BLaER1 (cell line): ENCODE data around the gene BCLAF1.
A peak's percentile ranks its signal among the peaks of the same experiment; 100 is the strongest.
"Not testable (repeated sequence)": the region's sequence is repeated elsewhere in the genome, so short reads cannot be mapped to it uniquely, and the experiment has no call there.

Source experiments
- H3K27ac ChIP-seq: shearing (Covaris generic); formaldehyde crosslinking; 2 replicates; pipeline ENCODE4 v1.8.1; 2022
- H3K27me3 ChIP-seq: shearing (Covaris generic); formaldehyde crosslinking; 2 replicates; pipeline ENCODE4 v1.8.1; 2022
- H3K36me3 ChIP-seq: shearing (Covaris generic); formaldehyde crosslinking; 2 replicates; pipeline ENCODE4 v1.8.1; 2022
- H3K4me1 ChIP-seq: shearing (Covaris generic); formaldehyde crosslinking; 2 replicates; pipeline ENCODE4 v1.8.1; 2022
- H3K4me2 ChIP-seq: shearing (Covaris generic); formaldehyde crosslinking; 2 replicates; pipeline ENCODE4 v1.8.1; 2022
- H3K4me3 ChIP-seq: shearing (Covaris generic); formaldehyde crosslinking; 2 replicates; pipeline ENCODE4 v1.8.1; 2022
- H3K9ac ChIP-seq: shearing (Covaris generic); formaldehyde crosslinking; 2 replicates; pipeline ENCODE4 v1.8.1; 2022
- H3K9me3 ChIP-seq: shearing (Covaris generic); formaldehyde crosslinking; 2 replicates; pipeline ENCODE4 v1.8.1; 2022
- H4K20me1 ChIP-seq: shearing (Covaris generic); formaldehyde crosslinking; 2 replicates; pipeline ENCODE4 v1.8.1; 2022
- Cebpa-rat ChIP-seq: shearing (Covaris generic); IDR thresholded peaks from 2 replicates; pipeline ENCODE4 v1.8.1; 2022

Gene BCLAF1

DNA sequence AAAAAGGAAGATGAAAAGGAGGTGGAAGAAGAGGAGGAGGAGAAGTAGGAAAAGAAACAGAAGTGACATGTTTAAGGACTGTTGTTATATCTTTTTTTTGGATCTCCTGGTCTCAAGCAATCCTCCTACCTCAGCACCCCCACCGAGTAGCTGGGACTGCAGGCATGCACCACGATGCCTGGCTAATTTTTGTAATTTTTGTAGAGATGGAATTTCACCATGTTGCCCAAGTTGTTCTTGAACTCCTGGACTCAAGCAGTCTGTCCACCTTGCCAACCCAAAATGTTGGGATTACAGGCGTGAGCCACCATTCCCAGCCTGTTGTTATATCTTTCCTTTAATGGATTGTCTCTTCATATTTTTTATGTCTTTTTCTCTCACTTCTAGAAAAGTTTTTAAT lies 19.5 kb upstream of the BCLAF1 start:
- Histone ChIP-seq H3K27me3 (no peaks in the 10 kb centered on the region), H4K20me1 (no peaks in the 10 kb centered on the region), H3K9ac (no peak overlapping the region), H3K9me3 (no peaks in the 10 kb centered on the region), H3K4me1 (no peaks in the 10 kb centered on the region), H3K27ac (no peak overlapping the region), H3K4me3 (no peak overlapping the region), H3K36me3 (no peaks in the 10 kb centered on the region), H3K4me2 (no peak overlapping the region)
- TF ChIP-seq Cebpa-rat: no peak

DNA sequence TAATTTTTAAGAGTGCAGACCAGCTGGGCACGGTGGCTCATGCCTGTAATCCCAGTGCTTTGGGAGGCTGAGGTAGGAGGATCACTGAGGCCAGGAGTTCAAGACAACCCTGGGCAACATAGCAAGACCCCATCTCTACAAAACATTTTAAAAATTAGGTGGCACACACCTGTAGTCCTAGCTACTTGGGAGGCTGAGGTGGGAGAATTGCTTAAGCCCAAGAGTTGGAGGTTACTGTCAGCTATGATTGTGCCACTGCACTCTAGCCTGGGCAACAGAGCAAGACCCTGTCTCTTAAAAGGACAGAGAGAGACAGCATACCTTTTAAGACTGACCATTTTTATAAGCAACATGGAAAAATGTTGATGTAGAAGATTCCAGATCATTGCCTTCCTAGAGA lies 18.8 kb upstream of the BCLAF1 start:
- not testable (repeated sequence) for H4K20me1 ChIP-seq, H3K4me2 ChIP-seq, H3K4me1 ChIP-seq, H3K36me3 ChIP-seq, H3K9ac ChIP-seq, H3K4me3 ChIP-seq, H3K27me3 ChIP-seq, H3K9me3 ChIP-seq, H3K27ac ChIP-seq

DNA sequence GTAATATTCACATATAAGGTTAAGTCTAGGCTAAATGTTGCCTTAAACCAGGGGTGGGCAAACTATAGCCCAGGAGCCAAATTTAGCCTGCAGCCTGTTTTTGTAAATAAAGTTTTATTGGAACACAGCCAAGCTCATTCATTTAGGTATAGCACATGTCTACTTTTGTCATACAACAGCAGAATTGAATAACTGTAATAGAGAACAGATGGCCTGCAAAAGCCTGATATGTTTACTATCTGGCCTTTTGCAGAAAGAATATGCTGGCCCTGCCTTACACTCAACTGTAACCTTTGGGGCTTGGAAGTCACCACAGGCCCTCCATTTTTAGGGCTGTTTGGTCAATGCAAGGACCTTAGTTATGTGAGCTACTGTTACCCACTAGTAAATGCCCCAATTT lies 17.7 kb upstream of the BCLAF1 start:
- no peak for TF ChIP-seq Cebpa-rat
- Histone ChIP-seq H3K4me2 (no peak overlapping the region), H3K36me3 (no peaks in the 10 kb centered on the region)

DNA sequence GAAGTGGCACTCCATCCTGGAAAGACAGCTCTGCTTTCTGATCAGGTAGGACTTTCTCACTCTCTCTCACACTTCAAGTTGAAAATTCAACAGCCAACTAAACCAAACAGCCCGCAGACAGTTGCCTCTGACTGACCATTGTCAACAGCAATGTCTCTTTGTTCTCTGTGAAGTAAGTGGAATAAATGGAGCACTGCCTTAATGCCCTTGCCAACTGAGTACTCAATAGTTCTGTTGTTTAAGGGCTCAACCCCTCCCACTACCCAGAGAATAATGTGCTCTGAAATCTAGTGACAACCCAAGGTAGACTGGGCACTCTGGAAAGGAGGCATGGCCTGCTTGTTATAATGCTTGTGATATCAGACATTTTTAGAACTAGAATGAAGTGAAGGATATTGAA lies 16.8 kb upstream of the BCLAF1 start:
- Histone ChIP-seq H3K4me3 (no peak overlapping the region), H3K36me3 (no peaks in the 10 kb centered on the region), H4K20me1 (no peaks in the 10 kb centered on the region), H3K4me2 (no peak overlapping the region), H3K9me3 (no peaks in the 10 kb centered on the region), H3K9ac (no peak overlapping the region), H3K4me1 (no peaks in the 10 kb centered on the region), H3K27me3 (no peaks in the 10 kb centered on the region), H3K27ac (no peak overlapping the region)
- no peak for TF ChIP-seq Cebpa-rat

More for the DNA sequence above, 17.7 kb upstream of the BCLAF1 start:
- no peak overlapping the region for H3K9ac ChIP-seq
- no peak overlapping the region for H3K27ac ChIP-seq
- no peaks in the 10 kb centered on the region for H3K4me1 ChIP-seq
- H4K20me1 ChIP-seq: no peaks in the 10 kb centered on the region
- H3K27me3 ChIP-seq: no peaks in the 10 kb centered on the region
- no peaks in the 10 kb centered on the region for H3K9me3 ChIP-seq
- no peak overlapping the region for H3K4me3 ChIP-seq

DNA sequence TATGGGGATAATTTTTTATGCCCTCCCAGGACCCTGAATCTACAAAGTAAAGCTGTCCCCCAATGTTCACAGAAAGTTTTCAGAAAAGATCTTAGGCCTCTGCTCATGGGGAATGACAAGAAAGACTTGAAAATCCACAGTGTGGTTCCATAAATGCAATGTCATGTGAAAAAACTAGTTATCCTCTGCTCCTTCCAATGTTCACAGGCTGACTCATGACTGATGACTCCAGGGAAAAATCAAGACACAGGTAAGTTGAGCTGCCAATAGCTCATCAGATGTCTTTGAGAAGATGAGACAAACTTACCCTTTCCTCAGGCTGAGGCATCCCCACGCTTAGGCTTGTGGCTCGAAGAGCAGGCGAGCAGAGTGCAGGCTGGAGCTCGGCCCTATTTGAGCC lies 14.8 kb upstream of the BCLAF1 start:
- Histone ChIP-seq H3K4me3 (no peak overlapping the region), H3K4me2 (no peak overlapping the region), H3K27me3 (no peaks in the 10 kb centered on the region), H3K27ac (no peak overlapping the region), H3K9me3 (no peaks in the 10 kb centered on the region), H4K20me1 (no peaks in the 10 kb centered on the region), H3K36me3 (no peaks in the 10 kb centered on the region), H3K9ac (no peak overlapping the region), H3K4me1 (no peaks in the 10 kb centered on the region)
- TF ChIP-seq Cebpa-rat: no peak

DNA sequence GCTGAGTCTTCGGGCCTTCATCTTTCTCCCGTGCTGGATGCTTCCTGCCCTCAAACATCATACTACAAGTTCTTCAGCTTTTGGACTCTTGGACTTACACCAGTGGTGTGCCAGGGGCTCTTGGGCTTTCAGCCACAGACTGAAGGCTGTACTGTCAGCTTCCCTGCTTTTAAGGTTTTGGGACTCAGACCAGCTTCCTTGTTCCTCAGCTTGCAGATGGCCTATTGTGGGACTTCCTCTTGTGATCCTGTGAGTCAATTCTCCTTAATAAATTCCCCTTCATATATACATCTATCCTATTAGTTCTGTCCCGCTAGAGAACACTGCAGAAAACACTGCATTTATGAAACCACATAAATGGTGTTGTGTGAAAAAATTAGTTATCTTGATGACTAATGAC lies 13.9 kb upstream of the BCLAF1 start:
- H3K4me3 ChIP-seq: no peak overlapping the region
- H3K4me1 ChIP-seq: no peaks in the 10 kb centered on the region
- no peak overlapping the region for H3K9ac ChIP-seq
- H3K27me3 ChIP-seq: no peaks in the 10 kb centered on the region
- TF ChIP-seq Cebpa-rat: no peak
- H4K20me1 ChIP-seq: no peaks in the 10 kb centered on the region
- no peaks in the 10 kb centered on the region for H3K36me3 ChIP-seq
- H3K27ac ChIP-seq: no peak overlapping the region
- no peaks in the 10 kb centered on the region for H3K9me3 ChIP-seq
- no peak overlapping the region for H3K4me2 ChIP-seq

DNA sequence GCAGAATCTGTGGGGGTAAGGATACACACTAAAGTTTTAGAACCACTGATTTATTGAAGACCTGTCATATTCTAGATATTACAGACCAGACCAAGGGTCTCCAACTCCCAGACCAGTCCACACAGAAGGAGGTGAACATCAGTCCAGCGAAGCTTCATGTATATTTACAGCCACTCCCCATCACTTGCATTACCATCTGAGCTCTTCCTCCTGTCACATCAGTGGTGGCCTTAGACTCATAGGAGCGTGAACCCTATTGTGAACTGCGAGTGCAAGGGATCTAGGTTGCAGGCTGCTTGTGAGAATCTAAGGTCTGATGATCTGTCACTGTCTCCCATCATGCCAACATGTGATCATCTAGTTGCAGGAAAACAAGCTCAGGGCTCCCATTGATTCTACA lies 5.0 kb upstream of the BCLAF1 start:
- no peak overlapping the region for H3K27ac ChIP-seq
- no peak overlapping the region for H3K4me2 ChIP-seq
- H3K4me3 ChIP-seq: no peak overlapping the region
- no peak for TF ChIP-seq Cebpa-rat
- H3K4me1 ChIP-seq: peaks cover 14% of the 10 kb centered on the region
- no peaks in the 10 kb centered on the region for H4K20me1 ChIP-seq
- H3K27me3 ChIP-seq: no peaks in the 10 kb centered on the region
- no peaks in the 10 kb centered on the region for H3K9me3 ChIP-seq
- no peaks in the 10 kb centered on the region for H3K36me3 ChIP-seq
- H3K9ac ChIP-seq: no peak overlapping the region

DNA sequence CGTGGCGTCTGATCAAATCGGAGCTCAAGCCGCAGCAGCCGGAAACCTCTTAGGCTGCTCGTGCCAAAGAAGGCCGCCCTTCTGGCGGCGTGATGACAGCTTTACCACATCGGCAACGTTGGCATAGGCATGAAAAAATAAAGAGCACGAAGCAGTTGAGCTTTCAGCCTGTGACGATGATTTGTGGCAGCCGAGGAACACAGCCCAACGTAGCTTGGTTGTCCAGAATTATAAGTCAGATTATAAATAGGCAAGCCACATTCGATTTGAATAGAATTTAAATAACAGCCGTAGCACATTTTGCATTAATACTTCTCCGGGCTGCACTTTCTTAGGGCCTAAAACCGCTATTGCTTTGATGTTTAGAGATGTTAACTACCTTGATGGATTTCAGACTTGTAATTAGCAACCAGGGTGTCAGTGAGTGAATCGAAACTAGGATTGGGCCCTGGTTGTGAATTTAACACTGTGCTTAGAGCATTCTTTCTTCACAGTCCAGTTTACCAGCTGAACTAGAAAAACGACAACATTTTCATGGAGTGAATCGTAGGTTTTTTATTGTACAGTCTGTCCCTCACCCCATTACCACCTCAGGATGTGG lies 864 bp upstream of the BCLAF1 start:
- Histone ChIP-seq H3K4me1 (peaks cover 42% of the 10 kb centered on the region), H3K36me3 (peaks cover 20% of the 10 kb centered on the region; the same call in 1 of the 2 replicates), H3K4me3 (peak overlapping the region; percentile 83), H3K27me3 (no peaks in the 10 kb centered on the region), H3K27ac (peak overlapping the region; percentile 100), H3K9ac (peak overlapping the region; percentile 100), H3K4me2 (peak overlapping the region; percentile 90), H3K9me3 (no peaks in the 10 kb centered on the region), H4K20me1 (peaks cover 37% of the 10 kb centered on the region)
- no peak for TF ChIP-seq Cebpa-rat

DNA sequence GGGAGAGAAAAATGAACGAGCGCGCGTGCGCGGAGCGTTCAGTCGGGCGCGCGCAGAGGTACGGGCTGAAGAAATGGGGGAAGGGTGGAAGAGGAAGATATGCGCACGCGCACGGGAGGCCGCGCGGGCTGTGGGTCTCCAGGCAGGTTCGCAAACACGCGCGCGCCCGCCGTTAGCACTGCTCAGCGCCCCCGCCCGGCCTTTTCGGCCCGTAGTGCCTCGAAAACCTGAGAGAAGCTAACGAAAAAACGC lies 393 bp downstream of the BCLAF1 start:
- no peaks in the 10 kb centered on the region for H3K27me3 ChIP-seq
- peaks cover 50% of the 10 kb centered on the region for H4K20me1 ChIP-seq
- peaks cover 20% of the 10 kb centered on the region; the same call in 1 of the 2 replicates for H3K36me3 ChIP-seq
- no peak for TF ChIP-seq Cebpa-rat
- H3K9me3 ChIP-seq: no peaks in the 10 kb centered on the region
- H3K9ac ChIP-seq: peak overlapping the region; percentile 100
- H3K4me1 ChIP-seq: peaks cover 54% of the 10 kb centered on the region
- H3K4me2 ChIP-seq: peak overlapping the region; percentile 95; the same call in 1 of the 2 replicates
- H3K27ac ChIP-seq: peak overlapping the region; percentile 100
- peak overlapping the region; percentile 83 for H3K4me3 ChIP-seq

DNA sequence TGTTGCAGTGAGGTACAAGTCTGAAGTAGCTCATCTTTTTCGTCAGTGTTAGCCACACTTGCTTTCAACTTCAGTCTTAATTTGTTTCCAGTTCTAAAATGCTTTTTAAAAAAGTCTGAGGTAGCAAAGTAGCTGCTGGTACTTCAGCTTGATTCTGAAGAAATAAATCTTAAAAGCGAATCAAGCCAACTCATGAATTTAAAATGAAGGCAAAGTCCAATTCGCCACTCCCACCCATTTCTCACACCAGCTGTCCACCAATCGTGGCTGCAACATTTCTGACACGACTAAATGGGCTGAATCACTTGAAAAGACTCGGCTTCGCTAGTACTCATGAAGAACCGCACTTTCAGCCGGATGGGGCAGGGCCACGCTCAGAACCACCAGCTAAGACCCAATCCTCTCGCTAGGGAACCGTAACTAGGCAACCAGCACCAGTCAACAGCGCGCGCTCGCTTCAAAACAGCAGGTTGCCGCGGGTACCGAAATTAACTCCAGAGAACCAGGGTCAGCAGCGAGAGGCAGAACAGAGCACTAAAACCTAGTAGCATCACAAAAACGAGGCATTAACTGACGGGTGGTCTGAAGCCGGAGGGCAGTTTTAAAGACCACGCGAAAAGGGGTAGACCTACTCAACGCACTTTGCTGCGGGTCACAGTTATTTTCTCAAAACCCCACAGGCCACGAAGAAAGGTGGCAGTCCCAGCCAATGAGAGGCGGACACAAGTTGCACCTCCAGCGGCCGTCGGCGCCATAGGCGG lies 900 bp downstream of the BCLAF1 start:
- no peaks in the 10 kb centered on the region for H3K27me3 ChIP-seq
- peak overlapping the region; percentile 100 for H3K27ac ChIP-seq
- H4K20me1 ChIP-seq: peaks cover 55% of the 10 kb centered on the region

More for the DNA sequence above, 900 bp downstream of the BCLAF1 start:
- no peak for TF ChIP-seq Cebpa-rat
- Histone ChIP-seq H3K4me2 (peak overlapping the region; percentile 95), H3K36me3 (peaks cover 20% of the 10 kb centered on the region; the same call in 1 of the 2 replicates), H3K4me3 (peak overlapping the region; percentile 83), H3K4me1 (peaks cover 58% of the 10 kb centered on the region), H3K9ac (peak overlapping the region; percentile 100), H3K9me3 (no peaks in the 10 kb centered on the region)
